ENCODE data around the gene WARS2. TPM values are rescaled to one million over a fixed set of nuclear protein-coding genes. Genes with fewer than 3 reads are reported as not detected.

Gene WARS2
- total RNA-seq, 4 donors from 2014 or later, result 13.3 to 28.1 (median 16.2) TPM

DNA sequence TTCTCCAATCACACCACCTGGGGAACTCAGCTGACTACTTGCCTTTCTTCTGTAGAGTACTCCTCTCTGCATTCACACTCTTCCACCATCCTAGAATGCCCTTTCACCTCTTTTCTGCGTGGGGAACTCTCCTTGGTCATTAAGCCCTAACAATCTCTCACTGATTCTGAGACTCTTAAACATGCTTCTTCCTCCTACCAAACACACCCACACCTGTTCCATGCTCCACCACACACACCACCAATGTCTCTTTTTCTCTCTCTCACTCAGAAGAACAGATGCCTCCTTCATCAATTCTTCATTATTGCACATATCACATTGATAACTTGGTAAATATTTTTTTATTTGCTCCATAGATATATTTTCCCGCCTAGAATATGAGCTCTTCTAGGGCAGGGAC is 53.6 kb downstream of the WARS2 start:
- 65% methylated on average over 2 of the region's 2 CpGs for WGBS

DNA sequence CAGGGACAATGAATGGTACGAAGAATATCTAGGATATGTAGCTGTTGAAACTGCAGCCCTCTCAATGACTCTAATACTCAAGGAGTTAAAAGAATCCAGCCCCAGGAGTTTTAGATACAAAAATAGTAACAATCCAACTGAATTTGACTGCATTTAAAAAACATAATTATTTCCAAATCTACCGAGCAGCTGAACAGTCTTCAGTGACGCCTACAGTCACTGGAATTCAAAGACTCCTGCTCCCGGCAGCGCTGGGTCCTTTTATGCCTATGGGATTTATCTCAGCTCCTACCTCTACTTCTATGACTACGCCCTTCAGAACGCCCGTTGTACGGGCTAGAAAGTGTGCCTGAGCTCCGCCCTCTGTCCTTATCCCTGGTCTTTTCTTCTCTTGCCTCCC is 55.7 kb downstream of the WARS2 start:
- H3K36me3 ChIP-seq, result no peaks in the 10 kb centered on the region
- no peak for DNase-seq (ENCODE audit: low spot score in 2 of 2)
- H3K27me3 ChIP-seq, result no peaks in the 10 kb centered on the region
- H3K9me3 ChIP-seq, result no peaks in the 10 kb centered on the region
- H3K4me1 ChIP-seq, result peaks cover 24% of the 10 kb centered on the region
- no peak for TF ChIP-seq POLR2AphosphoS5 (IDR thresholded peaks at IDR 0.05)
- TF ChIP-seq POLR2A (IDR thresholded peaks at IDR 0.05), result no peak
- TF ChIP-seq EP300 (IDR thresholded peaks at IDR 0.05), result no peak
- TF ChIP-seq, protein P1, sequence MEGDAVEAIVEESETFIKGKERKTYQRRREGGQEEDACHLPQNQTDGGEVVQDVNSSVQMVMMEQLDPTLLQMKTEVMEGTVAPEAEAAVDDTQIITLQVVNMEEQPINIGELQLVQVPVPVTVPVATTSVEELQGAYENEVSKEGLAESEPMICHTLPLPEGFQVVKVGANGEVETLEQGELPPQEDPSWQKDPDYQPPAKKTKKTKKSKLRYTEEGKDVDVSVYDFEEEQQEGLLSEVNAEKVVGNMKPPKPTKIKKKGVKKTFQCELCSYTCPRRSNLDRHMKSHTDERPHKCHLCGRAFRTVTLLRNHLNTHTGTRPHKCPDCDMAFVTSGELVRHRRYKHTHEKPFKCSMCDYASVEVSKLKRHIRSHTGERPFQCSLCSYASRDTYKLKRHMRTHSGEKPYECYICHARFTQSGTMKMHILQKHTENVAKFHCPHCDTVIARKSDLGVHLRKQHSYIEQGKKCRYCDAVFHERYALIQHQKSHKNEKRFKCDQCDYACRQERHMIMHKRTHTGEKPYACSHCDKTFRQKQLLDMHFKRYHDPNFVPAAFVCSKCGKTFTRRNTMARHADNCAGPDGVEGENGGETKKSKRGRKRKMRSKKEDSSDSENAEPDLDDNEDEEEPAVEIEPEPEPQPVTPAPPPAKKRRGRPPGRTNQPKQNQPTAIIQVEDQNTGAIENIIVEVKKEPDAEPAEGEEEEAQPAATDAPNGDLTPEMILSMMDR (IDR thresholded peaks at IDR 0.05), result no peak
- peak overlapping the region; percentile 4 for H3K27ac ChIP-seq
- H3K4me3 ChIP-seq, result no peak overlapping the region
- 71% methylated on average over 10 of the region's 10 CpGs for WGBS

More for the DNA sequence above, 53.6 kb downstream of the WARS2 start:
- Histone ChIP-seq H3K27ac (no peak overlapping the region), H3K36me3 (no peaks in the 10 kb centered on the region), H3K4me1 (peaks cover 7% of the 10 kb centered on the region), H3K9me3 (no peaks in the 10 kb centered on the region), H3K4me3 (no peak overlapping the region), H3K27me3 (no peaks in the 10 kb centered on the region)
- TF ChIP-seq EP300 (IDR thresholded peaks at IDR 0.05) (no peak), POLR2A (IDR thresholded peaks at IDR 0.05) (no peak), POLR2AphosphoS5 (IDR thresholded peaks at IDR 0.05) (no peak)
- TF ChIP-seq, protein P1 (IDR thresholded peaks at IDR 0.05), result no peak
- DNase-seq (ENCODE audit: low spot score in 2 of 2), result no peak

DNA sequence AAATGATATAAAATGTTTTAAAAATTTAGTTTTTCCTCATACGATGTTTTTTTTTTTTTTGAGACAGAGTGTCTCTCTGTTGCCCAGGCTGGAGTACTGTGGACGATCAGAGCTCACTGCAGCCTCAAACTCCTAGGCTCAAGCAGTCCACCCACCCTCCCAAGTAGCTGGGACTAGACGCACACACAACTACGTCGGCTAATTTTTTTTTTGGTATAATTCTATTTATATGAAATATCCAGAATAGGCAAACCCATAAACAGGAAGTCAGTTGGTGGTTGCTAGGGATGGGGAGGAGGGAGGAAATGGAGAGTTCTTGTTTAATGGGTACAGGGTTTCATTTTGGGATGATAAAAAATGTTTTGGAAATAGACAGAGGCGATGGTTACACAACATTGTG is 56.5 kb downstream of the WARS2 start:
- TF ChIP-seq POLR2AphosphoS5 (IDR thresholded peaks at IDR 0.05) (no peak), EP300 (IDR thresholded peaks at IDR 0.05) (no peak), POLR2A (IDR thresholded peaks at IDR 0.05) (no peak)
- TF ChIP-seq, protein P1 (IDR thresholded peaks at IDR 0.05), result no peak
- Histone ChIP-seq H3K27me3 (no peaks in the 10 kb centered on the region), H3K9me3 (no peaks in the 10 kb centered on the region), H3K4me3 (no peak overlapping the region), H3K4me1 (peaks cover 24% of the 10 kb centered on the region), H3K36me3 (no peaks in the 10 kb centered on the region), H3K27ac (no peak overlapping the region)
- DNase-seq (ENCODE audit: low spot score in 2 of 2), result no peak
- 78% methylated on average over 6 of the region's 6 CpGs for WGBS

DNA sequence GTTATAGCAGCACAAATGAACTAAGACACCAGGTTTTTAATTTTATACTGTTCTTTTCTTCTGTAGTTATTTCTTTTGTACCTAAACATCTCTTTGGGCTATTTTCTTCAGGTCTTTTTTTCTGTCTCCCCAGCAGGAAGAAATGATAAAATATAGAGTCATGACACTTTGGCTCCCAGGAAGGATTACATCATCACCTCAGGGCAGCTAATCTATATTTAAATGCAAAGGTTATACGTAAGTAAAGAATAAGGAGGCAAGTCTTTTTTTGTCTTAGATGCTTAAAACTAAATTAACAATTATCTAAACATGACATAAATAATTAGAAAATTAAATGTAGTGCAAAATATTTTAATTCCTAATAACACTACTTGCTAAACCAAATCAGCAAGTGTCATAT is 57.0 kb downstream of the WARS2 start:
- no peak for DNase-seq (ENCODE audit: low spot score in 2 of 2)
- WGBS, result 54% methylated on average over 1 of the region's 1 CpG
- Histone ChIP-seq H3K27ac (no peak overlapping the region), H3K27me3 (no peaks in the 10 kb centered on the region), H3K9me3 (no peaks in the 10 kb centered on the region), H3K36me3 (no peaks in the 10 kb centered on the region), H3K4me3 (no peak overlapping the region), H3K4me1 (peaks cover 24% of the 10 kb centered on the region)
- TF ChIP-seq, protein P1 (IDR thresholded peaks at IDR 0.05), result no peak
- no peak for TF ChIP-seq EP300 (IDR thresholded peaks at IDR 0.05)
- TF ChIP-seq POLR2AphosphoS5 (IDR thresholded peaks at IDR 0.05), result no peak
- no peak for TF ChIP-seq POLR2A (IDR thresholded peaks at IDR 0.05)

DNA sequence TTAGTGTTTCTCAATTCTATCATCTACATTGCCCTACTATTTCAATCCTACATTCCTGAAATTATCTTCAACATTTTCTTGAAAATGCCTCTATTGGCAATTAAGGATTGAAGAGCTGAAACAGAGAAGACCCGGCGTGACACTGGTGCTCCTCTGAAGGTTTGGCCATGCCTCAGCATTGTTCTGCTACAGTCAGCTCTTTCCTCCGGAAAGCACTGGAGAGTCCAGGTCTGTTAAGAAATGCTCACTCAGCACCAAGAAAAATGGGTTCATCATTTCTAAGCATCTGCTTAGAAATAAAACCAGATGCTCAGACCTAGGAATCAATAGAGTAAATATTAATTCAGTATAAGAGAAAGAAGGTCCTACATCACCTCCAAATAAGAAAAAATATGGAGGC is 58.8 kb downstream of the WARS2 start:
- no peaks in the 10 kb centered on the region for H3K36me3 ChIP-seq
- H3K27me3 ChIP-seq, result no peaks in the 10 kb centered on the region
- 49% methylated on average over 3 of the region's 3 CpGs for WGBS
- TF ChIP-seq EP300 (IDR thresholded peaks at IDR 0.05) (no peak), POLR2AphosphoS5 (IDR thresholded peaks at IDR 0.05) (no peak), POLR2A (IDR thresholded peaks at IDR 0.05) (no peak)
- TF ChIP-seq, protein P1 (IDR thresholded peaks at IDR 0.05), result no peak
- H3K9me3 ChIP-seq, result no peaks in the 10 kb centered on the region
- H3K27ac ChIP-seq, result peak overlapping the region; percentile 47
- DNase-seq (ENCODE audit: low spot score in 2 of 2), result no peak
- peaks cover 17% of the 10 kb centered on the region for H3K4me1 ChIP-seq
- no peak overlapping the region for H3K4me3 ChIP-seq

All from suprapubic skin (tissue), 4 donors.